Stimulated activated CD4-positive, alpha-beta T cell treated with anti-CD3 and anti-CD28 coated beads, Interleukin-12 subunit alpha, Interleukin-12 subunit beta, amount 100 ng/mL, for 4 hours (primary cell): ENCODE results near the gene TMEM179.
A peak's percentile ranks its signal among the peaks of the same experiment; 100 is the strongest.
"Not testable (repeated sequence)": the region's sequence is repeated elsewhere in the genome, so short reads cannot be mapped to it uniquely, and the experiment has no call there.

Experiments
- DNase-seq: peaks from one replicate; pipeline ENCODE4 v3.0.0-alpha.2; 2020

The TMEM179 gene

GRCh38 chr14:104604458-104605449 lies at the start of gene TMEM179:
Gene TMEM179, minus strand, starts transcription at chr14:104604772. Its CDS starts 31 bp downstream, at chr14:104604741.
- DNase-seq = no peak

DNA sequence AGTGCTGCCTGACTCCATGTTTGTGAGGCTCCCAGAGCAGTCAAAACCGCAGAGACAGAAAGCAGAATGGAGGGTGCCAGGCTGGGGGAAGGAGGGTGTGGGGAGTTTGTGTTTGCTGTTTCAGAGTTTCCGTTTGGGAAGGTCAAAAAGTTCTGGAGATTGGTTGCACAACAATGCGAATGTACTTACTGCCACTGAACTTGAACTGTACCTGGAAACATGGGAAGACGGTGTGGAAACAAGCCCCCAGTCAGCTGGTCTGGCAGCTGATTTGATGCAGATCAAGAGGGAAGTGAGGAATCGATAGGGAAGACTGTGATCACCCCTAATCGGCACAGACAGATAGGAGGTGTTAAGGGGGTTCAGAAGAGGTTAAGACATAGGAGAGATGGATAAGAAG lies 49.5 kb upstream of the TMEM179 start:
- DNase-seq = no peak

DNA sequence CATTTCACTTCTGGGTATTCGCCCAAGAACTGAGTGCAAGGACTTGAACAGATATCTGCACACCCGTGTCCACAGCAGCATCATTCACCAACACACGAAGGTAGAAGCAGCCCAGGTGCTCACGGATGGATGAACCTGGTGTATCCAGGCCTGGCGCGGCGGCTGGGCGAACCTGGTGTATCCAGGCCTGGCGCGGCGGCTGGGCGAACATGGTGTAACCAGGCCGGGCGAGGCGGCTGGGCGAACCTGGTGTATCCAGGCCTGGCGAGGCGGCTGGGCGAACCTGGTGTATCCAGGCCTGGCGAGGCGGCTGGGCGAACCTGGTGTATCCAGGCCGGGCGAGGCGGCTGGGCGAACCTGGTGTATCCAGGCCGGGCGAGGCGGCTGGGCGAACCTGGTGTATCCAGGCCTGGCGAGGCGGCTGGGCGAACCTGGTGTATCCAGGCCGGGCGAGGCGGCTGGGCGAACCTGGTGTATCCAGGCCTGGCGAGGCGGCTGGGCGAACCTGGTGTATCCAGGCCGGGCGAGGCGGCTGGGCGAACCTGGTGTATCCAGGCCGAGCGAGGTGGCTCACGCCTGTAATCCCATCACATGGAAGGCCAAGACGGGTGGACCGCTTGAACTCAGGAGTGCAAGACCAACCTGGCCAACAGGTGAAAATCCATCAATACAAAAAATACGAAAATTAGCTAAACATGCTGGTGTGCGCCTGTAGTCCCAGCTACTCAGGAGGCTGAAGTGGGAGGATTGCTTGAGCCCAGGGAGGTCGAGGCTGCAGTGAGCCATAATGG lies 48.8 kb upstream of the TMEM179 start:
- not testable (repeated sequence) for DNase-seq

- DNase-seq = no peak
Measured at GRCh38 chr14:104652386-104652785, 47.8 kb upstream of the TMEM179 start.

DNA sequence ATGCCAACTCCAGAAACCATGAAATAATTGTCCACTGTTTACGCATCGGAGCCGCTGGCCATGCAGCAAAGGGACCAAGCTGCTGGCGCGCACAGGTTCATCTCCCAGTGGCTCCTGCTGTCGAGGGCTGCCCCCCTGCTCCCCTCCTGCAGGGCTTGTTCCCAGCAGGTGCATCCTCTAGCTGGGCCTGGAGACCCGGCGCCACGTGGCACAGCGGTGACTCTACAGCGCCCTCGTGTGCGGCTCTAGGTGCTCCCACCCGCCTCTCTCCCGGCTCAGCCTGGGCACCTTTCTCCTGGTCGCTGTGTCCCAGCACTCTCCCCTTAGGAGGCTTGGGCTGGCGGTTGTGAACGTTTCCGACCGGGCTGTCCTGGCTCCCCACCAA lies 47.3 kb upstream of the TMEM179 start:
- DNase-seq = no peak

DNA sequence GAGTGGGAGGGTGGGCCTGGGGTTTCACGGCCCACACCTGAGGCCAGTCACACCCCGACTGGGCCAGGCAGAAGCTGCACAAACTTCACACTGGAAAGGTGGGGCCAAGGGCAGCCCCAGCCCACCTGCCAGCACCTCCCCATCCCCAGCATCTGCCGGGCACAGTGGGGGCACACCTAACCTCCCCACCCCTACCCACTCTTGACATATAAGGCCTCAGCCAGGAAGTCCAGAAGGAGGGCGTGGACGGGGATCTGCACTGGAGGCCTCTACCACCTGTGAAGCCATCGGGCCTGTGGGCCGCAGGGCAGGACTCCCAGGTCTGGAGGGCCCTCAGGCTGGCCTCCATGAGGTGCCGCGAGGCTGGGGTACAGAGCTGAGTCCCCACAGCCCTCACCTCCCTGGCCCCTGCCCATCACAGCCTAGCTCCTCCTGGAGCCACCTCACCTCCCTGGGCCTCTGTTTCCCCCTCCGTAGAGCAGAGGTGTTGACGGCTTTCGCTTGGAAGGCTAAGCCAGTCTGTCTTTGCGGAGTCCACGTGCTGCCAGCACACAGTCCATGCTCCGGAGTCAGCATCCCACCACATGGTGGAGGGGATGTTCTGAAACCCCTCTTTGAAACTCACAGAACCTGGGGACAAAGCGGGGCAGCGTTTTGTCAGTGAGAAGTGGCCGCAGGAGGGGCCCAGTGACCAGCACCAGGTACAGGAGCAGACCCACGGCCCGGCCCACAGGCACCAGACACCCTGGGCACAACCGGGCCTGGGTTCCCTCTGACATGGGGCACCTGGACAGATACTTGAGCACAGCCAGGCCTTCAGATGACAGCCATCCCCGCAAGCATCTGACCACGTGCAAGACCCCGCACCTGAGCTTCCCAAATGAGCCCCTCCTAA lies 46.7 kb upstream of the TMEM179 start:
- no peak for DNase-seq

- DNase-seq = peak; percentile 64
Measured at GRCh38 chr14:104650057-104650980, 45.7 kb upstream of the TMEM179 start.

DNA sequence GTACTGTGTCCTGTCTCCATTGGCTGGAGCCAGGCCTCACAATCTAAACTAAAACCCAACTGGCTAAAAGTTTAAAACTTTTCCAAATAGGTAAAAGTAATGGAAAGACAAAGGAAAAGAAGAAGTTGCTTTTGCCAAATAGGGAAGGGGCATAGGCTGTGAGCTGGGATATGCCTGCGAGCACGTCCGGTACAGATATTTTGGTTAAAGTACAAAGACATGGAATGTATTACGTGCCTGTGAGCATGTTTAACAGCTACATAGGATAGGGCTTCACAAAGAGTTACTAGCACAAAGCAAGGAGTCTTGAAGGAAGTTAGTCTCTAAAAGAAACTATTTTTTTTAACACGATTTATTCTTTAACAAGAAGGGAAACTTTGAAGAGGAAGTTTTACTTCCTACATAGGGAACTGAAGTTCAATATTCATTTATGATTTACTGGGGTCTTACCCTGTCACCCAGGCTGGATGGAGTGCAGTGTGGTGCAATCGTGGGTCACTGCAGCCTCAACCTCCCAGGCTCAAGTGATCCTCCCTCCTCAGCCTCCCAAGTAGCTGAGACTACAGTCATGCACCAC lies 43.0 kb upstream of the TMEM179 start:
- no peak for DNase-seq

DNA sequence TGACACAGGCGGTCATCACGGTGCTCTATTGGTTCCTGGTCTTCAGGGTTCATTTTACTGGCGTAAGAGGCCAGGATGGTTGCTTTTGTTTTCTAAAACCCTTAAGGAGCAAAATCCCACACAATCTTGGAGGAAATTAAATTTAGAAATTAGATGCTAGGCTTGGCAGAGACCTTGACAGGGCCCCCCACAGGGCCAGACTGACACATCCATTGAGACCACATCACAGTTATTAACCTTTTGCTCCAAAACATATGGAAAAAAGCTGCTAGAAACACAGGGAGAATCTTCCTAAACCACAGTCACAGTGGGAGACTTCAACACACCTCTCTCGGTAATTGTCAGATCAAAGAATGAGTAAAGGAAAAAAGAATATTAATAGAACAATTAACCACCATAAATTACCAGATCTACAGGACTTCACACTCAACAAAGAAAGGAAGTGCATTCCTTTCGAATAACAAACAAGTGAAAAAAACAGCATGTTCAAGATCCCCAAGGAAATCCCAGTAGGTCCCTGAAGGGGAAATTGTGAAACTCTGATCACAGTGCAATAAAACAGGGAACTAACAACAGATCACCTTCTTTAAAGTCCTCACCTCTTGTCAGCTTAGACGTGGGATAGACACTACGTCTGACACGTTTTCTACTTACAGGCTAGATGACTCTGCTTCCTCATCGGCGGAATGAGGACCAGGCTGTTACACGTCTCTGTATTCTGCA lies 40.2 kb upstream of the TMEM179 start:
- DNase-seq = no peak

GRCh38 chr14:104644091-104644635 lies 39.6 kb upstream of the TMEM179 start:
- no peak for DNase-seq

- DNase-seq = no peak
Measured at GRCh38 chr14:104643306-104643705, 38.7 kb upstream of the TMEM179 start.

DNA sequence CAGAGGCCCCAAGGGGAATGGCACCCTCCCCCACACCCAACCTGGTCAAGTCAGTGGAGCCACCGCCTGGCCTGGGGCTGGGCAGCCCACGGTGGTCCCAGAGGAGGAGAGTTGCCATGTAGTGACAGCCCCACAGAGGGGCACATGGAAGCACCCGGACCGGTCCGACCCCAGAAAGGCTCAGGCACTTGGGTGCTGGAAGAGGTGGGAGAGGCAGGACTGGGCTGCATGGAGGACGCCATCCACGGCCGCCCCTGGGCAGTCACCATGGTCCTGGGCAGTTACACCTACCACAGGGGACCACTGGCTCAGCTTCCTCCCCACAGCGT lies 37.9 kb upstream of the TMEM179 start:
- DNase-seq = no peak

DNA sequence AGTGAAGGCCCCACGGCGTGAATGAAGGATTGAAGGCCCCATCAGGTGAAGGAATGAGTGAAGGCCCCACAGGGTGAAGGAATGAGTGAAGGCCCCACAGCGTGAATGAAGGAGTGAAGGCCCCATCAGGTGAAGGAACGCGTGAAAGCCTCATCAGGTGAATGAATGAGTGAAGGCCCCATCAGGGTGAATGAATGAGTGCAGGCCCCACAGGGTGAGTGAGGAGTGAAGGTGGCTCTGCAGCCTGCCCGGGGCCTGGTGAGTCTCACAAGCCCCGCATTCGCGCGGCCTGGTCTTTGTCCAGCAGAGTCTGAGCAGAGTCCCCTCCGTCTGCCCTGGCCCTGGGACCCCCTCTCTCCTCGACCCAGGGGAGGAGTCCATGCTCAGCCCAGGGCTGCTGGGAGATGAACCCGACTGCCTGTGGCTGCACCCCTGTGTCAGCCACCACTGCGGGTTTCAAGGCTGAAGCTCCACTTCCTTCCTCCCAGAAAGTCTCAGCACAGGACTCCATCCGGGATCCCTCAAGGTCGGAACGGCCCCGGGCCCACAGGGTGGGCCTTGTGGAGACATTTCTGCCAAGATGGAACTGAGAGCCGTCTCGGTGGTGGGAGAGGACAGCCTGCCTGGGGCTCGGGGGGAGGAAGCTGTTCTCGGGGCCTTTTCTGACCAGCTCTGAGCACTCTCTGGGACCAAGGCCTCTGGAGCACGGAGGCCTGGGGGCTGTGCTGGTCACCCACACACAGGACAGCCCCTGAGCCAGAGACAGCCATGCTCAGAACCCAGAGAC lies 37.4 kb upstream of the TMEM179 start:
- DNase-seq = no peak

DNA sequence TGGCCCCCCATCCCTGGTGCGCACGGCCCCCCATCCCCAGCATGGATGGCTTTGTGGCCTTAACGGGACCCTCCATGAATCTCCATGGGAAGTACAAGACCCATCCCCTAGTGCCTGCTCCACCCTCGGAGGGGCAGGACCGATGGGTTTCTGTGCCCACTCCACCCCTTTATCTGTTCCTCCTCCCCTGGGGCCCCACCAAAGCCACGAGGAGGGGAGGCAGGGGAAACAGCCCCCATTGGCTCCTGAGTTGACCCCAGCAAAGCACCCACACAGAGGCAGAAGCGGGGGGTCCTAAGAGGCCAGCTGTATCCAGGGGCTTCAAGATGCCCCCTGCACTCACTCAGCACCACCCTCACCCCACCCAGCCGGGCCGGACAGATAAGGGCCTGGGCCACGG lies 36.1 kb upstream of the TMEM179 start:
- DNase-seq = no peak

DNA sequence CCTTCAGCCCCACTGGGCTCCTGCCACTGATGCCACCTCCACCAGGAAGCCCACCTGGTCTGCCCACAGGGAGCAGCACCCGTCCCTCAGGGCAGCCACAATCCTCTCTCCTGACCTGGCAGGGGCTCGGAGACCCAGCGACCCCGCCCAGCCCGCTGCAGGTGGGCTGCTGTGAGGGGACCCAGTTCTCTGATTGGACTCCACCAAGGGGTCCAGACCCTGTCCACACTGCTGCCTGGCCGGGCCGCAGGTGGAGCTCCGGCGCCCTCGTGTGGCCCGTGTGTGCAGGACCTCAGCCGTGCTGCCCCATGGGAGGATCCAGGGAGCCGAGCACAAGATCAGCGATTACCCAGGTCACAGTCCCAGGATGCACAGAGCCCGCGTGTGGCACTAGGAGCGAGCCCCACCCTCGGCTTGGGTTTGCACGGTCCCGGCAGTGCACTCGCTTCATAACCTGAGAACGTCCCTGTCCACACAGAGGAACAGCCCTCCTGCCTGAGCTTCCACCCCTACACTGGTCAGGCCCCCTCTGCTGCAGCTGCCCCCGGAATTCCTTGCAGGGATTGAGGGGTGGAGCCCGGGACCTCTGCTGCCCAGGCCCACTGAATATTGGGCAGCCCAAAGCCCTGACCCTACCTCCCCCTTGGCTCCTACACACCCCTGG lies 35.4 kb upstream of the TMEM179 start:
- peak; percentile 41 for DNase-seq

DNA sequence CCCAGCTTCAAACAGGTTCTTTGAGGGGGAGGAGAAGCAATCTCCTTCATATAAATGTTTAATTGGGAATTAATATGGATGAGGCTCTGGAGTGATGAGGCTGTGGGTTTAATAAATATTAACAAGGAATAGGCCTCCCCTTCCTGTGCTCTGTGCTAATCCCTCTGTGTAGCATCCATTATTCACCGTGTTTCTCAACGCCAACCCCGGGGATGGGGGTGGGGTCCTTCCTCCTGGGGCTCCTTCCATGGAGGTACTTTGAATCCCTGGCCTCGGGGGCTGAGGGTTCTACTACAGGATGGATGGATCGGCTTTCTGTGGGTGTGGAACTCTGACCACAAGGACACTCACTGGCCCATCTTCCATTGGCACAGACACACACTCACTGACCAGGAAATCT lies 34.9 kb upstream of the TMEM179 start:
- DNase-seq = no peak

- DNase-seq = no peak
Measured at GRCh38 chr14:104638927-104639450, 34.4 kb upstream of the TMEM179 start.

DNA sequence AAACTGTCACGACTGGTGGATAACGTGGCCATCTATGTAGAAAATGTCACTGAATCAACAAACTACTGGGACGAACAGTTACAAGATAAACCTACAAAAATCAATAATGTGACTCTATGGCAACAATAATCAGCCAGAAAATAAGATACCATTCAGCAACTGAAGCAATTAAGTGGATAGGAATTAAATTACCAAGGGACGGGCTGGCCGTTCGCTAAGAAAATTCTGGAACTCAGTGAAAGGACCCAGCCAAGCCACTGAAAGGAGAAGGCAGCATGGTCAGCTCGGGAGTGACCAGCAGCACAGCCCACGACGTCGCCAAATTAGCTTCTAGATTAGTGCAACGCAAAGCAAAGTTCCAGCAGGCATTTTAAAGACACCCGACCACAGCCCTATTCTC lies 33.6 kb upstream of the TMEM179 start:
- no peak for DNase-seq

GRCh38 chr14:104637546-104638003 lies 33.0 kb upstream of the TMEM179 start:
- DNase-seq = no peak
